ENCODE measurements around the gene RABEPK.

- TF ChIP-seq POLR2A (IDR thresholded peaks at IDR 0.05) (no peak), CTCF (IDR thresholded peaks at IDR 0.05) (no peak)
These were observed 39.6 kb downstream of the RABEPK start for GRCh38 chr9:125239631-125240597.
